Body of pancreas (tissue), 4 donors: Measurements from ENCODE around the gene FOXP1.

Experiments
- POLR2A ChIP-seq, 3 donors: fragments of 450-650 bp; IDR thresholded peaks; one replicate each; pipeline ENCODE4 v1.6.1; 2016; ENCODE audit warnings: antibody characterized with exemption in 3 of 3, mild to moderate bottlenecking in 2 of 3
- TF ChIP-seq, protein P1 (sequence below), 7 experiments: fragments of 450-650 bp in 4 of 7; fragments of 200-600 bp in 3 of 7; sonication (generic) in 3 of 7; IDR thresholded peaks; one replicate each; pipeline ENCODE4 v1.5.1; 2016 to 2019; ENCODE audit warnings: antibody characterized with exemption in 7 of 7

DNA sequence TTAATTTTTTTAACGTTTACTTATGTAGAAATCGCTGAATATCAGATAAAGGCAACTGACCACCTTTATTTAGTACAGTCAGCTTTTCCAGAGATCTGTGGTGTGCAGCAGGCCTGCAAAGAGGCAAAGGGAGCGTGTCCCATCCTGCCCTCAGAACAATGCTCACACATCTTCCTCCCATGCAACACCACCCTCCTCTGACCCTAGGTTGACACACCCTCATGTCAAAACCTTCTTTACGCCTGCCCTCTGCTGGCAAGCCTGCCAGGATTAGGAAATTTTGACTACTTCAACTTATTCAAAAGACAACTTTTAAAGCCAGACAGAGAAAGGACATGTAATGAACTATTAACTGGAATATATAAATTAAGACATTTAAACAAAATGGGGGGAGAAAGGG, 513.7 kb downstream of the FOXP1 start:
- TF ChIP-seq, protein P1, sequence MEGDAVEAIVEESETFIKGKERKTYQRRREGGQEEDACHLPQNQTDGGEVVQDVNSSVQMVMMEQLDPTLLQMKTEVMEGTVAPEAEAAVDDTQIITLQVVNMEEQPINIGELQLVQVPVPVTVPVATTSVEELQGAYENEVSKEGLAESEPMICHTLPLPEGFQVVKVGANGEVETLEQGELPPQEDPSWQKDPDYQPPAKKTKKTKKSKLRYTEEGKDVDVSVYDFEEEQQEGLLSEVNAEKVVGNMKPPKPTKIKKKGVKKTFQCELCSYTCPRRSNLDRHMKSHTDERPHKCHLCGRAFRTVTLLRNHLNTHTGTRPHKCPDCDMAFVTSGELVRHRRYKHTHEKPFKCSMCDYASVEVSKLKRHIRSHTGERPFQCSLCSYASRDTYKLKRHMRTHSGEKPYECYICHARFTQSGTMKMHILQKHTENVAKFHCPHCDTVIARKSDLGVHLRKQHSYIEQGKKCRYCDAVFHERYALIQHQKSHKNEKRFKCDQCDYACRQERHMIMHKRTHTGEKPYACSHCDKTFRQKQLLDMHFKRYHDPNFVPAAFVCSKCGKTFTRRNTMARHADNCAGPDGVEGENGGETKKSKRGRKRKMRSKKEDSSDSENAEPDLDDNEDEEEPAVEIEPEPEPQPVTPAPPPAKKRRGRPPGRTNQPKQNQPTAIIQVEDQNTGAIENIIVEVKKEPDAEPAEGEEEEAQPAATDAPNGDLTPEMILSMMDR (IDR thresholded peaks at IDR 0.05) = peak in 6 of 7 experiments; percentile 7 to 47 (median 30)
- no peak for TF ChIP-seq POLR2A (IDR thresholded peaks at IDR 0.05)
